HG03342 (cell line): ENCODE results near the gene ABCA12.
A peak's percentile ranks its signal among the peaks of the same experiment; 100 is the strongest.

Experiments
- ATAC-seq: cut with Tn5 transposase; IDR thresholded peaks from one replicate; pipeline ENCODE4 v1.9.1; 2021; ENCODE audit warnings: mild to moderate bottlenecking, moderate library complexity; ENCODE audit not compliant: unreplicated experiment

Gene ABCA12

DNA sequence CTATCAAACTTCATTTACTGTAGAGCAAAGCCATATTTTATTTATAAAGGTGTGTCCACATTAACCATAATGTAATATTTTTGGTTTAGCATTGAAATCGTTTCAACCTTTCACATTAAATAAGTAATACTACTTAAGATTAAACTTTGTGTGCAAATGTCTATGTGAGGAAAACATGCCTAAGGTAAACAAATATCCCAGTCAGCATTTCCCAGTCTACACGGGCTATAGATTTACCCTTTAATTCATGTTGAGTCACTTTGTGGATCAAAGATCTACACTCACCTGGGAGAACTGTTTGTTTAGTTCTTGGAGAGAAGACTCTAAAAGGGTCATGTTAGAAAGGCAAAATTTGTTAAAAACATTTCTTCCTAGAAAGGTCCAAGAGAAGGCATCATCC, 89.1 kb downstream of the ABCA12 start:
- ATAC-seq: no peak

- no peak for ATAC-seq
Observed at GRCh38 chr2:215038421-215038820, 100.0 kb downstream of the ABCA12 start.

DNA sequence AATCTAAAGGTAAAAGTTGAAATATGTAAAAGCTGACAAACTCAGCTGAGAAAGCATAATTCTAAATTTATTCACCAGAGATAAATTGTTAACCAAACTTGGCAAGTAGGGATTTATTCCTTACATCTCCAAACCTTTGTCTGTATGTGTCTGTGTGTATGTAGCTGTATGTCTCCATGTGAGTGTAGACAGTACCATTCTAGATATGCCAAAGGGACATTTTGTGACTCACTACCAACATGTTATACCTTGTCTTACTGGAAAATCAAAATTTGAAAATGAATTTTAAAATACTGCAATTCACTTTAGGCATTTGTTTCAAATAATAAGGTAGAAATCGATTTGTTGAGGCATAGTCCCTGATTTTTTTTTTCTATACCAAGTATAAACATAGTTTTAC, 102.1 kb downstream of the ABCA12 start:
- no peak for ATAC-seq

GRCh38 chr2:215034154-215034553, 104.3 kb downstream of the ABCA12 start:
- ATAC-seq: no peak

DNA sequence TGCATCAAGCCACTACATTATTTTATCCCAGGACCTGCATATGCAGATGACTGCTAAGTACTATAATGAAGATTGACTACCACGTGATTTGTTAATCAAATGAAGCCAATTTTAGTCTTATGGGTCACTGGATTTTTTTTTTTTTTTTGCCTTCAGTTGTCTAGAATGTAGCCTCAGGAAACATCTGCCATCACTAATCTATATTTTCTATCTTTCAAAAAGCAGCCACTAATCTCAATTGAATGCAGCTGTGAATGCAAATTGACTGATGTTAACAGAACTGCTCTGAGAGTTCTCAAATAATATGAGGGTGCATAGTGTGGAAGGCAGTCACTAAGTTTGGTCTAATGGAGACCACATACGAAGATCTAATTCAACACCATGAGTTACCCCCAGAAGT, 106.3 kb downstream of the ABCA12 start:
- no peak for ATAC-seq

DNA sequence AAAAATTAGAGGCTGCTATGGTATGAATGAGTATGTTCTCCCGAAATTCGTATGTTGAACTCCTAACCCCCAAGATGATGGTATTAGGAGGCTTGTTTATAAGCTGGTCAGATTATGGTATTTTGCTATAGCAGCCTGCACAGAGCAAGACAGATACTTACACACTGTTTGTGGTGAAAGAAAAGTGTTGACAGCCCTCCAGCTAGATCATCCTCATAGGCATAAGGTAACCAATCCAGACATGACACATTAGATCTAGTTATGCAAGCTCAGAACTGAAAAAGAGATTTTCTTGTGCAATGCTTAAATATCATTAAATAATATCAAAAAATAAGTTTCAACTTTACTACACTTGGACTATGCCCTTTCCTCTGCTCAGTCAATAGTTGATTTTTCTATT, 107.1 kb downstream of the ABCA12 start:
- ATAC-seq: no peak

GRCh38 chr2:215029936-215030335, 108.5 kb downstream of the ABCA12 start:
- no peak for ATAC-seq

DNA sequence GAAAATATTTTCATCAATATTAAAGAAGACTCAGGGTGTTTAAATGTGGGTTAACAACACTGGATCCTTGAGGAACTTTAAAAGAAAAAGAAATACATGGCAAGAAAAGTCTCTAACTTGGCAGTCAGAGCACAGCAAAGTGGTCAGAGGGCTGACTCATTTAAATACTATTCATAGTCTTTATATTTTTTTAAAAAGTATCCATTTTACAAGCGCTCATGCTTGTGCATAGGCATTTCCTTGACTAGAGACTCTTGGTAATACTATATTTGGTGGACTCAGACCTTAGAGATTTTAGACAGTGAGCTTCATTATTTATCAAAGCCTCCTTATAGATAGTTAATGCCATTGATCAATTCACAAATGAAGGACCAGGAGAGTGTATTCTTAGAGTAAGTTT, 110.2 kb downstream of the ABCA12 start:
- ATAC-seq: no peak

- no peak for ATAC-seq
Observed at GRCh38 chr2:215027779-215028178, 110.6 kb downstream of the ABCA12 start.

- no peak for ATAC-seq
Observed at GRCh38 chr2:215022910-215023309, 115.5 kb downstream of the ABCA12 start.

DNA sequence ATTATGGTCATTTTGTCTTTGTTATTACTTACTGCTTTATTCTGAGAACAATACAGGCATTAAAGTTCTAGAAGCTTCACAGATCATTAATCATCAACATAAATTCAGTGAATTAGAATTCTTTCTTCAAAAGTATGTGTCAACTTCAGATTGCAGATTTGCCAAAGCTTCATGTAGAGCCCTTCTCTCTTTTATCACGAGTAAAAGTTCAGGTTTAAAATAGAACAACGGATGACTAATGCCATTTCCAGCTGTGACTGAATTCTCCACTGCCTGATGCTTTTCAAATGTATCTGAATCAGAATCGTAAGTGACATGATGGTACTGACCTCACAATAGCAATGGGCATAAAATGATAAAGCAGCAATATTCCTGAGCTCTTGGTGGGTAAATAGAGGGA, 116.0 kb downstream of the ABCA12 start:
- ATAC-seq: no peak

DNA sequence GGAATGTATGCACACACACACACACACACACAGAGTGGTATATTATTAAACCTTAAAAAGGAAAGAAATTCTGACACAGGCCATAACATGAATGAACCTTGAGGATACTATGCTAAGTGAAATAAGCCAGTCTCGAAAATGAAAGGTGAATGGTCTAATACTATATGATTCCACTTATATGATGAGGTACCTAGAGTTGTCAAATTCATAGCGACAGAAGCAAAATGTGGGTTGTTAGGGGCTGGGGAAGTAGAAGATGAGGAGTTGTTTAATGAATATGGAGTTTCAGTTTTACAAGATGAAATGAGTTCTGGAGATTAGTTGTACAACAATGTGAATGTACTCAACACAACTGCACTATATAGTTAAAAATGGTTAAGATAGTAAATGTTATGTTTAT, 118.1 kb downstream of the ABCA12 start:
- peak; percentile 56 for ATAC-seq

DNA sequence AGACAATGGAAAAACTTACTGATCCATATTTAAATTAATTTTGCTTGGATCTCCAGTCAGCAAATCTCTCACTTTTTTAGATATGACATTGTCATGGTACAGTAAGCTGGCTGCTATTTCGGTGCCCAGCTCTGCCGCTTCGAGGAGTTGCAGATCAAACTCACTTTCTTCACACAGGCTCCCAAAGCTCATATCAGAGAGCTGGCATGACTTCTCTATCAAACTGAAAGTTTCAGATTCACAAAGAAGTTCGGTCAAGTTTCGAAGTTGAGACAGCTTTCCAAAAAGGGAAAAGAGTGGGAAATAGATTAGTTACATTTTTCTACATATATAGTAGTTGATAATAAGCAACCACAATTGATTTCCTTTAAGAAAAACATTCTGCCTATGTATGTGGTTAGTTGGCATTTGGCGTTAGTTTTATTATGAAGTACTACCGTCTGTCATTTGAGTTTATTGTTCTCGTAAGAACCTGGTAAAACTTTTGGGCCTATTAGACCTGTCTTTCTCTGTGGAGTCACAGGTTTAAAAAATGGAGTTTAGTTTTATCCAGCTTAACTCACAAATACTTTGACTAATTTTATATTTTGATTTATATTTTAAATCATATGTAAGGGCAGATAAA, 118.8 kb downstream of the ABCA12 start:
- ATAC-seq: no peak

DNA sequence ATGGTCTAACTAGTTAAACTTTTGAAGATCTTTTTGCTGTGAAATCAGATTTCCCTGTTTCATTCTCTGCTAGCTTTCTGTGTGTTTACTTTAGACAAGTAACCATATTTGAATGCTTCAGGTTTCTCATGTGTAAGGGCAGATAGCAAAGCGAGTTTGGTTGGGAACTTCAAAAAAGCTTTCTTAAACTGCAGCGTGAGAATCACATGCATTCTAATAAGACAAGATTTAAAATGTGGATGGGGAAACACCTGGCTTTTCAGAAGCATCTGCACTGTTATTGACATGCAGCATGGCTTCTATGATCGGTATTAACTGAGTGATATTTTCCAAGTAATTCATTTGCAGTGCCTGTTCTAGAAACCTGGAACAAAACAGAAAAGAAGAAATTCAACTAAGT, 119.3 kb downstream of the ABCA12 start:
- peak; percentile 29 for ATAC-seq

- no peak for ATAC-seq
Observed at GRCh38 chr2:215015421-215015820, 123.0 kb downstream of the ABCA12 start.

GRCh38 chr2:215010390-215010789, 128.0 kb downstream of the ABCA12 start:
- no peak for ATAC-seq

DNA sequence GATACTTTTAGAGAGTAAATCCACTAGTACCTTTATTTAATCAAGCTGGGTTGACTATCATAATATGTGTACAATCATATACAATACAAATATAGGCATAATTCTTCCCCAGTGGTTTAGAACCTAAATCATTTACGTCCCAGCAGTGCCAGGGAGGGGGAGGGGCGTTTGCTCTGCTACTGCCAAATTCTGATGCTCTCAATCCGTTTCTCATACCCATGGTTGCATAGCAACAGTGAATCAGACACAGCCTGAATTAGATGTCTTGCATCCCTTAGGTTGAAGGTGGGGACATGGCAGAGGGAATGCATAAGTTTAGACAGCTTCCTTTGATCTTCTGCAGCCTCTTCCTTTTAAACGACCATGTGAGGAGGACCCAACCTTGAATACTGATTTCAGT, 135.4 kb downstream of the ABCA12 start:
- no peak for ATAC-seq

GRCh38 chr2:215002500-215002899, 135.9 kb downstream of the ABCA12 start:
- peak; percentile 65 for ATAC-seq

- ATAC-seq: no peak
Observed at GRCh38 chr2:215000721-215001120, 137.7 kb downstream of the ABCA12 start.

GRCh38 chr2:214995926-214996670, 142.3 kb downstream of the ABCA12 start:
- ATAC-seq: peak; percentile 94

DNA sequence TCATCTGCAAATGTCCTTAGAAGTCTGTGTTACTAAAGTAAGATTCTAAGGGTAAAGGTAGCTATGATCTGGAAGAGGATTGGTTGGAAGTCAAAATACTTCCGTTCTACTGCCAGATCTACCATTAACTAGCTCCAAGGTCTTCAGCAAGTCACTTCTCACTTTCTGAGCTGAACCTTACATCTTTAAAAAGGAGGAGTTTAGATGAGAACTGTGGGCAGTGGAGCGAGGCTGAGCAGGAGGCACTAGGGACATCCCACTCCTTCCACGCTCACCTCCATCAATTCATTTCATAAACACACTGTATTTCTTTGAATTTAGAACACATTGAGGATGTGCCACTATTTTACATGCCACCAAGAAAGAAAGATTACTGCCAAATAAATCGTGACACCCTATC, 143.0 kb downstream of the ABCA12 start:
- ATAC-seq: peak; percentile 57

GRCh38 chr2:214992911-214993310, 145.5 kb downstream of the ABCA12 start:
- ATAC-seq: no peak

DNA sequence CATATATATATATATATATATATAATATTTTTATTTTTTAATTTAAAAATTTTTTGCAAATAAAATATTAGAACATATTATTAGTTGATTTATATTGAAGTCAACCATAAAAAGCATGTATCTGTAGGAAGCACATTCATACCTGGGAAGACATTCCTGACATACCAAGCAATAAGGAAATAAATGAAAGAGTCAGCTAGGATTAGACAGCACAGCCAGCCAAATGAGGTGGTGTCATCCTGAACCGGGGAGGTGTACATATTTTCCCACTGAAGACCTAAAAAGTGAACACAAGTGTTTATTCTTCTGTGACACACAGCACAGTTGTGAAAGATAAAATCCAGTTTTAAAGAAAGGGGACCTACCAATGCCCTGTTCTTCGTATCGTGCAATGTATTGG, 149.2 kb downstream of the ABCA12 start:
- no peak for ATAC-seq
